Medulla oblongata (tissue), 1 donor: Measurements from ENCODE around the gene KRT37.
"Not testable (repeated sequence)": the region's sequence is repeated elsewhere in the genome, so short reads cannot be mapped to it uniquely, and the experiment has no call there.

Experiments
- DNase-seq: peaks from one replicate; pipeline ENCODE4 v3.0.0-alpha.2; 2015; ENCODE audit errors: extremely low spot score

Gene KRT37

GRCh38 chr17:41404024-41404671 is 20.2 kb downstream of the KRT37 start:
- no peak for DNase-seq

- no peak for DNase-seq
Observed at GRCh38 chr17:41403404-41404023, 20.9 kb downstream of the KRT37 start.

- DNase-seq: no peak
Observed at GRCh38 chr17:41402161-41402560, 22.2 kb downstream of the KRT37 start.

- no peak for DNase-seq
Observed at GRCh38 chr17:41396996-41397660, 27.3 kb downstream of the KRT37 start, which contains the start of gene KRT31. TSS of gene KRT31 (minus strand) at chr17:41397608. CDS start at chr17:41397539, 69 bp downstream.

- no peak for DNase-seq
Observed at GRCh38 chr17:41396340-41396739, 28.0 kb downstream of the KRT37 start.

GRCh38 chr17:41395611-41396010 is 28.8 kb downstream of the KRT37 start:
- DNase-seq: no peak

- not testable (repeated sequence) for DNase-seq
Observed at GRCh38 chr17:41395044-41395443, 29.3 kb downstream of the KRT37 start.

- DNase-seq: no peak
Observed at GRCh38 chr17:41394254-41394996, 30.0 kb downstream of the KRT37 start.

- DNase-seq: no peak
Observed at GRCh38 chr17:41393826-41394225, 30.6 kb downstream of the KRT37 start.

GRCh38 chr17:41393294-41393693 is 31.1 kb downstream of the KRT37 start:
- DNase-seq: no peak

- no peak for DNase-seq
Observed at GRCh38 chr17:41392278-41392677, 32.1 kb downstream of the KRT37 start.

GRCh38 chr17:41391535-41391934 is 32.9 kb downstream of the KRT37 start:
- no peak for DNase-seq

- DNase-seq: no peak
Observed at GRCh38 chr17:41390411-41390938, 33.9 kb downstream of the KRT37 start.

GRCh38 chr17:41387670-41388069 is 36.7 kb downstream of the KRT37 start:
- DNase-seq: no peak

GRCh38 chr17:41386227-41386626 is 38.2 kb downstream of the KRT37 start:
- DNase-seq: no peak

GRCh38 chr17:41383690-41384089 is 40.7 kb downstream of the KRT37 start:
- no peak for DNase-seq

GRCh38 chr17:41382394-41382793 is 42.0 kb downstream of the KRT37 start:
- DNase-seq: no peak

GRCh38 chr17:41381943-41382342 is 42.4 kb downstream of the KRT37 start, which contains the start of gene KRT34:
TSS of gene KRT34 (minus strand) at chr17:41382306. CDS start at chr17:41382246, 60 bp downstream.
- DNase-seq: not testable (repeated sequence)

GRCh38 chr17:41380091-41380490 is 44.3 kb downstream of the KRT37 start:
- not testable (repeated sequence) for DNase-seq

- DNase-seq: no peak
Observed at GRCh38 chr17:41377546-41377945, 46.8 kb downstream of the KRT37 start.
